NCI-H748 treated with DMSO at 0.1 percent for 48 hours (cell line): ENCODE results near the gene C2.
"Not testable (repeated sequence)": the region's sequence is repeated elsewhere in the genome, so short reads cannot be mapped to it uniquely, and the experiment has no call there.

Experiments
- DNase-seq: peaks from one replicate; lab custom pipeline; 2025; lab: John Stamatoyannopoulos, UW

C2 gene

GRCh38 chr6:31958741-31959739 is 31.5 kb downstream of the C2 start, which contains the start of the genes NELFE and SKIC2:
Gene NELFE (minus strand): TSS chr6:31958971. CDS start chr6:31958446, 525 bp downstream.
Gene SKIC2 (plus strand): TSS chr6:31959175. CDS start chr6:31959193, 18 bp downstream.
- peak; percentile 97 for DNase-seq

GRCh38 chr6:31961616-31962015 is 34.1 kb downstream of the C2 start:
- no peak for DNase-seq

GRCh38 chr6:31963921-31964320 is 36.4 kb downstream of the C2 start:
- no peak for DNase-seq

DNA sequence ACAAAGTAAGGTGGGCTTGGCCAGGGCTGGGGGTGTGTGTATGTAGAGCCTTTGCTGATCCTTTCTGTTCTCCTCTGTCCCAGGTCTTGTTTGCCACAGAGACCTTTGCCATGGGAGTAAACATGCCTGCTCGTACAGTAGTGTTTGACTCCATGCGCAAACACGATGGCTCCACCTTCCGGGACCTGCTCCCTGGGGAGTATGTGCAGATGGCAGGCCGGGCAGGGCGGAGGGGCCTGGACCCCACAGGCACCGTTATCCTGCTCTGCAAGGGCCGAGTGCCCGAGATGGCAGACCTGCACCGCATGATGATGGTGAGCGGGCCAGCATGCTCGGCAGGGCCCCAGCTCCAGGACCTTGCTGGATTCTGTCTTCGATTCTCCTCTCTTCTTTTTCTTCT is 38.2 kb downstream of the C2 start:
- DNase-seq, result no peak

DNA sequence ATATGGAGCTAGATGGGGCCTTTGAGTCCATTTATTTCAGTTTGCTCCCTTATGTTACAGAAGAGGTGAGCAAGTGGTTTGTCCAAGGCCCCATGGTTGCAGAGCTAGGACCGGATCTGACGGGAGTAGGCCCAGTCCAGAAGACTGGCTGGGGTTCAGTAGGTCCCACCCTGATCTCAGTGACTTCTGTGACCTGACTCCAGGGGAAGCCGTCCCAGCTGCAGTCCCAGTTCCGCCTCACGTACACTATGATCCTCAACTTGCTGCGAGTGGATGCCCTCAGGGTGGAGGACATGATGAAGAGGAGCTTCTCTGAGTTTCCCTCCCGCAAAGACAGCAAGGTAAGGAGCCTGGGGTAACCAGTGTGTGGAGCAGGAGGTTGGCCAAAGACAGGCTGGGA is 39.0 kb downstream of the C2 start:
- DNase-seq, result no peak

DNA sequence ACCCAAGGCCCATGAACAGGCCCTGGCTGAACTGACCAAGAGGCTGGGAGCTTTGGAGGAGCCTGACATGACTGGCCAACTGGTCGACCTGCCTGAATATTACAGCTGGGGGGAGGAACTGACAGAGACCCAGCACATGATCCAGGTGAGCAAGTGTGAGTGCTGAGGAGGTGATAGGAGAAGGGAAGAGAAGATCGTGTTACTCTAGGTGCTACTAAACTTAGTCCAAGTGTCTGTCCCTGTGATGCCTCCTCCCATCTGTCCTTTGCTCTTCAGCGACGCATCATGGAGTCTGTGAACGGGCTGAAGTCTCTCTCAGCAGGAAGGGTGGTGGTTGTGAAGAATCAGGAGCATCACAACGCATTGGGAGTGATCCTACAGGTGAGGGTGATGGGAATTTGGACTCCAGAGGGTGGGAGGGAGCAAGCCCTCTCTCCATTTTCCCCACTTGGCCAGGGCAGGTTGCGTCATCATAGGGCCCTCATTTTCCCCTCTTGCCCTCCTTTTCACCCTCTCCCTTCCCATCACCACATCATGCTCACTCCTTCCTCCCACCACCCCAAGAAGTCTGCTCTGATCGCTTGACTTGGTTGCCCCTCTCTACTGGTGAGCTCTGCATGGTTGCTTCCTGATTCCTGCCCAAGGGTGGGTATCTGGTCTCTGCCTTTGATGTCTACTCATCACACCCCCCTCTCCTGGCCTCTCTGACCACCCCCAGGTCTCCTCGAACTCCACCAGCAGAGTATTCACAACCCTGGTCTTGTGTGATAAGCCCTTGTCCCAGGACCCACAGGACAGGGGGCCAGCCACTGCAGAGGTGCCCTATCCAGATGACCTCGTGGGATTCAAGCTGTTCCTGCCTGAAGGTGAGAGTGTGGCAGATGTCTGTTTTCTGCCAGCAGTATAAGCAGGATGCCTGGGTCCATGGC is 39.7 kb downstream of the C2 start:
- DNase-seq, result no peak

DNA sequence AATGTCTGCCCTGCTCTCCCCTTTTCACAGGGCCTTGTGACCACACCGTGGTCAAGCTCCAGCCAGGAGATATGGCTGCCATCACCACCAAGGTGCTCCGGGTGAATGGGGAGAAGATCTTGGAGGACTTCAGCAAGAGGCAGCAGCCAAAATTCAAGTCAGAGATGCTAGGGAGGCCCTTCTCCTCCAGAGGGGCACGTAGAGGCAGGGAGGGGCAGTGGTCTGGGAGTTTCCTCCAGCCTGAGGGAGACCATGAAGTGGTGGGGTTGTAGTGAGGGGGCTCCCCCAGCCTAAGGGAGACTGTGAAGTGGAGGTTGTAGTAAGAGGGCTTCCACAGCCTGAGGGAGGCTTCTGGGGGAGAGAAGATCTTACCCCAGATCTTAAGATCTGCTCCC is 40.4 kb downstream of the C2 start:
- no peak for DNase-seq

GRCh38 chr6:31968326-31968725 is 40.8 kb downstream of the C2 start:
- no peak for DNase-seq

DNA sequence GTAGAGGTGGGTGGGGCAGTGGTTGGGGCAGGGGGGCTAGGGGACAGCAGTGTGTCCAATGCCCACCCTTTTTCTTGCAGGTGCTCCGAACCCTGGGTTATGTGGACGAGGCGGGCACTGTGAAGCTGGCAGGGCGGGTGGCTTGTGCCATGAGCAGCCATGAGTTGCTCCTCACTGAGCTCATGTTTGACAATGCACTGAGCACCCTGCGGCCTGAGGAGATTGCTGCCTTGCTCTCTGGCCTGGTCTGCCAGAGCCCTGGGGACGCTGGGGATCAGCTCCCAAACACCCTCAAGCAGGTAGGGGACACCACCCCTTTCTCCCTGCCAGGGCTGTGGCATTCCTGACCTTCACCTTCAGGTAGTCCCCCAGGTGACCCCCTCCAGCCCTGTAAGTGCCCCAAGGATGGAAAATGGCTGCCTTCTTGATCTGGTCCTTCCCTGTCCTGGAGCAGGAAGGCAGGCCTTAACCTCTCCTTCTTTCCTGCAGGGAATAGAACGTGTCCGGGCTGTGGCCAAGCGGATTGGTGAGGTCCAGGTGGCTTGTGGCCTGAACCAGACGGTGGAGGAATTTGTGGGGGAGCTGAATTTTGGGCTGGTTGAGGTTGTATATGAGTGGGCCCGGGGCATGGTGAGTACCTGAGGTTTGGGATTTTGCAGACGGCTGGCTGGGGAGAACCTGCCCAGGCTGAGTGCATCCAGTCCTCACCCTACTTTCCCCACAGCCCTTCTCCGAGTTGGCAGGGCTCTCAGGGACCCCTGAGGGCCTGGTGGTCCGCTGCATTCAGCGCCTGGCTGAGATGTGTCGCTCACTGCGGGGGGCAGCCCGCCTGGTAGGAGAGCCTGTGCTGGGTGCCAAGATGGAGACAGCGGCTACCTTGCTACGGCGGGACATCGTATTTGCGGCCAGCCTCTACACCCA is 41.5 kb downstream of the C2 start:
- no peak for DNase-seq

DNA sequence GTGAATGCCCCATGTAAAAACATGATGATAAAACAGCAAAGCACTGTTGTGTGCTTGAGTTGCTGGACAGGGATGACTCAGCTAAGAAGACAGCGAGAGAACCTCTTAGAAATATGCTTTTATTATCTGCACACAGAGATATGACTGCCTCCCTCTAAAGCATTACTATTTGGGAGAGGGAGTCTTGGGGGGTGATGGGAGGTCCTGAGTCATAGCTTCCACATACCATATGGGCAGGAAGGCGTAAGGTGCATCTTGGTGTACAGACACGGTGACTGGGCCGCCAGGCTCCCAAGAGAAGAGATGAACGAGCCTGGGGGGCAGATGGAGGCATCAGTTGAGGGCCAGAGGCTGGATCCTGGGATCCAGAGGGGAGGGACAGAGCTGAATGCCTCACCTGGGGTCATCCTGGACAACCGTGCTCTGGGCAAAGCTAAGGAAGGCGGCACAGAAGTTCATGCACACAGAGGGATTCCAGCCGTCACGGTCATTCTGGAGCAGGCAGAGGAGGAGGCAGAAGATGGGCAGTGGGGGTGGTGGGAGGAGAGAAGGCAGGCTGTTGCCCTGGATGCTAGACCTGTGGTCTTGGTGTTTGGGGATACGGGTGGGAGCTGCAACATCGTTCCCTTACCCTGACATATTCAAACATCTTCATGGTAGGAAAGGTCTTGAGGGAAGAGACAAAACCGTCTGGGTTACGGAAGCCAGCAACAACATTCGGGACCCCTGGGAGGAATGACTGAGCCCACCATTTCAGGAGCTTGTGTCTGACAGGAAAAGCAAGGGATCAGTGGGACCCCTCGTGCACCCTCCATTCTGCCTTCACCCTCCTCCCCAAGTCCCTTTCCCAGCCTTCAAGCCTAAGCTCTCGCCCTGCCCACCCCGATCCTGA is 42.4 kb downstream of the C2 start:
- DNase-seq, result no peak

DNA sequence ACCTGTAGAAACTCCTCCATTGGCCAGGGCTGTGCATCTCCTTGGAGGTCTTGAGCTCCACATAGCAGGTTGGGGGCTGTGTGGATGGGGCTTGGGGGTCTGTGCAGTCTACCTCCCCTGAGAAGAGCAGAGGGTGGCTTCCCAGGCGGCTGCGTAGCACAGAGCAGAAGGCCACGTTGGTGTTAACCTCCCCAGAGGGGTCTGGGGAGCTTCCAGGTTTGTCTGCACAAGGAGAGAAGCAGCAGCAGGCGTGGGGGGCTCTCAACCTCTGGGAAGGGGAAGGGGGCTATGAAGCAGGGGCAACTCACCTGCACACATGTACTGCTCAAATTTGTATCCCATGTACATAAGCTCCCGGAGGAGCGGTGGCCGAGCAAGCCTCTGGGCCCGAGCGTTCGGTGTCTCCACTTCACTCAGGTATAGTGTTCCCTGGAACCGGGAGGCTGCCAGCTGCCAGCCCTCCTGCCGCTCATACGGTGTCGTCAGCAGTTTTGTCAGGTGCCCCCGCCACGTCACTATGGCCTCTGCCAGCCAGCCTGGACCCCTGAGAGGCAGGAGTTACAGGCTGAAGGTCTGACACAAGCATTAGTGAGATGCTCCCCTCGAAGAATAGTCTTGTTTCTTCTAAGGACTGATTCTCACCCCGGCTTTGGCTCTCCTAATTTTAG is 43.2 kb downstream of the C2 start:
- DNase-seq, result no peak

GRCh38 chr6:31971279-31971992 is 43.9 kb downstream of the C2 start:
- DNase-seq, result no peak

- peak; percentile 96 for DNase-seq
These were observed 44.6 kb downstream of the C2 start, which contains the start of gene DXO for GRCh38 chr6:31971993-31972708. Gene DXO (minus strand): TSS chr6:31972138. CDS start chr6:31971675, 463 bp downstream.

GRCh38 chr6:31972709-31973350 is 45.3 kb downstream of the C2 start:
- no peak for DNase-seq

DNA sequence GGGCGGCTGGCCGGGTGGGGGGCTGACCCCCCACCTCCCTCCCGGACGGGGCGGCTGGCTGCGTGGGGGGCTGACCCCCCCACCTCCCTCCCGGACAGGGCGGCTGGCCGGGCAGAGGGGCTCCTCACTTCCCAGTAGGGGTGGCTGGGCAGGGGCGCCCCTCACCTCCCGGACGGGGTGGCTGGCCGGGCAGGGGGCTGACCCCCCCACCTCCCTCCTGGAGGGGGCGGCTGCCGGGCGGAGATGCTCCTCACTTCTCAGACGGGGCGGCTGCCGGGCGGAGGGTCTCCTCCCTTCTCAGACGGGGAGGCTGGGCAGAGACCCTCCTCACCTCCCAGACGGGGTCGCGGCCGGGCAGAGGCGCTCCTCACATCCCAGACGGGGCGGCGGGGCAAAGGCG is 48.5 kb downstream of the C2 start:
- DNase-seq, result not testable (repeated sequence)

DNA sequence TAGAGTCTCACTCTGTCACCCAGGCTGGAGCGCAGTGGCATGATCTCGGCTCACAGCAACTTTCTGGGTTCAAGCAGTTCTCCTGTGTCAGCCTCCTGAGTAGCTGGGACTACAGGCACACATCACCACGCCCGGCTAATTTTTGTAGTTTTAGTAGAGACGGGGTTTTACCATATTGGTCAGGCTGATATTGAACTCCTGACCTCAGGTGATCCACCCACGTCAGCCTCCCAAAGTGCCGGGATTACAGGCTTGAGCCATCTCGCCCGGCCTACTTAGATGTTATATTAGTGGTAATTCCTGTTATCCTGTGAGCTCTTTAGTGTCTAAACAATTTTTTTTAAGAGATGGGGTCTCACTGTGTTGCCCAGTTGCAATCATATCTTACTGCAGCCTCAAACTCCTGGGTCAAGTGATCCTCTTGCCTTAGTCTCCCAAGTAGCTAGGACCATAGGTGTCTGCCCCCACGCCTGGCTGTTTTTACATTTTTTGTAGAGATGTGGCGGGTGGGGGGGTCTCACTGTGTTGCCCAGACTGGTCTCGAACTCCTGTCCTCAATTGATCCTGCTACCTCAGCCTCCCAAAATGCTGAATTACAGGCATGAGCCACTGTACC is 50.4 kb downstream of the C2 start:
- DNase-seq, result no peak

GRCh38 chr6:31978831-31979230 is 51.3 kb downstream of the C2 start:
- no peak for DNase-seq
